ENCODE data around the gene TRIP12. TPM values are rescaled to one million over a fixed set of nuclear protein-coding genes. Genes with fewer than 3 reads are reported as not detected.
"Not testable (repeated sequence)": the region's sequence is repeated elsewhere in the genome, so short reads cannot be mapped to it uniquely, and the experiment has no call there.

TRIP12 gene
- total and polyA plus RNA-seq, 8 donors: 13.4 to 342 (median 117) TPM

DNA sequence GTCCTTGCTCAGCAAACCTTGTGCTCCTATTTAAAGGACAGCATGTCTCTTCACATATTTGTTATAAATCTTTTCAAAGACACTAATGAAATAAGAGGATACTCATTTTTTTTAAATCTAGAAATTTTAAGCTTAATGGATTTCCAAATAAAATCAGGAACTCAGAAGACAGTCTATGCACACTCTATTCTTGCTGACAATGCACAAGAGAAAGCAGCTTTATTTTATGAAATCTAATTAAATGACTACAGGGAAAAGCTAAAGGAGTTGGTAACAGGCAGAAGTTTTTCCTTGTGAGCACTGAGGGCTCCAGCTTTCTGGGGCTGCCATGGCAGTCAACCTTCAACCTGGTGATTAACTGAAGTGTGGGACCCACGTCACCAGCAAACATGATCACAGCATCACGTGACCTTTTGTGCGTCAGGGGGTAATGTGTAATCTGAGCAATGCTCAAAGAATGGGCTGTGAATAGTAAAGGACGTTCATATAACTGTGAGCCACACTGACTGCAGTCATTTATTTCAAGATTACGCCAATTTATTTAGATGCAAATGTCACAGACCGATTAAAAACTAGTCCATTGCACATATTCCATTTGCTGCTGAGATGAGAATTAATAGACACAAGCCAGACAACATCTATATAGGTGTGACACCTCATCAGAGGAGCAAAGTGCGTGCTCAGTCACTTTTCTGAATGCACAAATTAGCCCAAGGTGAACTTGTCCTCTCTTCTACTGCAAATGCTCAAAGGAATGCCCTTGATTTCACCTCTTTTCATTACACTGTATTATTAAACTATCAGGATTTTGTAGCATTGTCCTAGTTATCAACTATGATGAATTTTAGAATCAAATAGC lies 195.9 kb downstream of the TRIP12 start:
- no peak overlapping the region for H3K4me3 ChIP-seq
- H3K36me3 ChIP-seq: no peaks in the 10 kb centered on the region
- no peak for TF ChIP-seq EP300 (IDR thresholded peaks at IDR 0.05)
- TF ChIP-seq POLR2A (IDR thresholded peaks at IDR 0.05): no peak
- TF ChIP-seq POLR2AphosphoS5 (IDR thresholded peaks at IDR 0.05): no peak
- TF ChIP-seq, protein P1, sequence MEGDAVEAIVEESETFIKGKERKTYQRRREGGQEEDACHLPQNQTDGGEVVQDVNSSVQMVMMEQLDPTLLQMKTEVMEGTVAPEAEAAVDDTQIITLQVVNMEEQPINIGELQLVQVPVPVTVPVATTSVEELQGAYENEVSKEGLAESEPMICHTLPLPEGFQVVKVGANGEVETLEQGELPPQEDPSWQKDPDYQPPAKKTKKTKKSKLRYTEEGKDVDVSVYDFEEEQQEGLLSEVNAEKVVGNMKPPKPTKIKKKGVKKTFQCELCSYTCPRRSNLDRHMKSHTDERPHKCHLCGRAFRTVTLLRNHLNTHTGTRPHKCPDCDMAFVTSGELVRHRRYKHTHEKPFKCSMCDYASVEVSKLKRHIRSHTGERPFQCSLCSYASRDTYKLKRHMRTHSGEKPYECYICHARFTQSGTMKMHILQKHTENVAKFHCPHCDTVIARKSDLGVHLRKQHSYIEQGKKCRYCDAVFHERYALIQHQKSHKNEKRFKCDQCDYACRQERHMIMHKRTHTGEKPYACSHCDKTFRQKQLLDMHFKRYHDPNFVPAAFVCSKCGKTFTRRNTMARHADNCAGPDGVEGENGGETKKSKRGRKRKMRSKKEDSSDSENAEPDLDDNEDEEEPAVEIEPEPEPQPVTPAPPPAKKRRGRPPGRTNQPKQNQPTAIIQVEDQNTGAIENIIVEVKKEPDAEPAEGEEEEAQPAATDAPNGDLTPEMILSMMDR (IDR thresholded peaks at IDR 0.05): no peak
- H3K27me3 ChIP-seq: no peaks in the 10 kb centered on the region
- no peaks in the 10 kb centered on the region for H3K4me1 ChIP-seq
- no peak overlapping the region for H3K27ac ChIP-seq
- peak in 1 of 2 donors; percentile 10 for DNase-seq
- no peaks in the 10 kb centered on the region for H3K9me3 ChIP-seq
- intact Hi-C loops (cut with DNase I; ENCODE audit: low total_unique reads): no loop called here
- WGBS, 5 donors: 43 to 58% (median 50%) methylated on average over 7 of the region's 7 CpGs

DNA sequence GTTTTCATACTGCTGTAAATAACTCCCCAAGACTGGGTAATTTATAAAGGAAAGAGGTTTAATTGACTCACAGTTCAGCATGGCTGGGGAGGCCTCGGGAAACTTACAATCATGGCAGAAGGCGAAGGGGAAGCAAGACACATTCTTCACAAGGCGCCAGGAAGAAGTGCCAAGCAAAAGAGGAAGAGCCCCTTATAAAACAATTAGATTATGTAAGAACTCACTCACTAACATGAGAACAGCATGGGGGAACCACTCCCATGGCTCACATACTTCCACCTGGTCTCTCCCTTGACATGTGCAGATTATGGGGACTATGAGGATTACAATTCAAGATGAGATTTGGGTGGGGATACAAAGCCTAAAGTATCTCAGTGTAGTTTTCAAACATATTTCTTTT lies 198.6 kb downstream of the TRIP12 start:
- H3K4me1 ChIP-seq; H3K27ac ChIP-seq; H3K4me3 ChIP-seq; H3K9me3 ChIP-seq; DNase-seq; intact Hi-C loops (cut with DNase I; ENCODE audit: low total_unique reads); H3K36me3 ChIP-seq: not testable (repeated sequence)
- 71 to 93% (median 83%) methylated on average over 3 of the region's 3 CpGs for WGBS, 5 donors
- H3K27me3 ChIP-seq: peaks cover 0 to 20% (median 8%) of the 10 kb centered on the region in 3 donors

DNA sequence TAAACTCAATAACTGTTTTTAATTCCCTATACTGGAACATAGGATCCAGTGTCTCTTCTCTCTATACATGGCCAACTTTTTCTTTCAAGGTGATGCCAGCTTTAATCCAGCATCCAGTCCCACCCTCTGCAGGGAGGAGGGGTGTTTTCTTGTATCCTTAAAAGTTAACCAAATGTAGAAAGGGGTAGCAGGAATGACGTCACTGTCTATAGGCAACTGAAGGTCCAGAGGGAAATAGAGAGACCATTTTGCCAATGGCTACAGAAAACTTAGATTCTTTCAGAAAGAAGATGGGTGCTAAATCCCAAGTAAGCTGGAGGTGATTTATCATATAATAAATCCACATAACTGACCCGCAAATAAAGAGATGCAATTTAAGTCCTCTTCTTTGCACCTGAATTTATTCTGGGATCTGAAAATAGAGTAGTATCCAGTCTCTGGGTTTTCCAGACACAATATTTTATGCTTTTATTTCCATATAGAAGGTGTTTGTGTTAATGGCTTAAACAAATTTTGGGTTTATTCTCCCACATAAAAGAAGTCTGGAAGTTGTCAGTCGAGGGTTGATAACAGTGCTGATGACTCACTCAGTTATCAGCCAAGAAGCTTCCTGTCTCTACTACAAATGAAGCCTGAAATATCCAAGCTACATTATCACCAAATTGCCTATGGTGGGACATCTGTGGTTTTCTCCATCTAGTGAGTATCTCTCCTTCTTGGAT lies 201.7 kb downstream of the TRIP12 start:
- H3K9me3 ChIP-seq: no peaks in the 10 kb centered on the region
- H3K27me3 ChIP-seq: peaks cover 0 to 50% (median 26%) of the 10 kb centered on the region in 3 donors
- H3K27ac ChIP-seq: no peak overlapping the region
- intact Hi-C loops (cut with DNase I; ENCODE audit: low total_unique reads): no loop called here
- TF ChIP-seq POLR2AphosphoS5 (IDR thresholded peaks at IDR 0.05) (no peak), EP300 (IDR thresholded peaks at IDR 0.05) (no peak), POLR2A (IDR thresholded peaks at IDR 0.05) (no peak)
- TF ChIP-seq, protein P1 (IDR thresholded peaks at IDR 0.05): no peak
- 55 to 66% (median 64%) methylated on average over 3 of the region's 3 CpGs for WGBS, 5 donors
- DNase-seq: no peak
- no peak overlapping the region for H3K4me3 ChIP-seq
- peaks cover 2 to 6% (median 5%) of the 10 kb centered on the region in 4 donors for H3K4me1 ChIP-seq
- H3K36me3 ChIP-seq: no peaks in the 10 kb centered on the region

GRCh38 chr2:229718057-229718456 lies 203.8 kb downstream of the TRIP12 start:
- no peak overlapping the region for H3K27ac ChIP-seq
- no peak overlapping the region for H3K4me3 ChIP-seq
- H3K36me3 ChIP-seq: no peaks in the 10 kb centered on the region
- TF ChIP-seq POLR2AphosphoS5 (IDR thresholded peaks at IDR 0.05) (no peak), POLR2A (IDR thresholded peaks at IDR 0.05) (no peak), EP300 (IDR thresholded peaks at IDR 0.05) (no peak)
- TF ChIP-seq, protein P1 (IDR thresholded peaks at IDR 0.05): no peak
- H3K4me1 ChIP-seq: peaks cover 19 to 24% (median 23%) of the 10 kb centered on the region in 4 donors
- no peaks in the 10 kb centered on the region for H3K9me3 ChIP-seq
- peaks cover 10 to 70% (median 46%) of the 10 kb centered on the region in 3 donors for H3K27me3 ChIP-seq
- intact Hi-C loops (cut with DNase I; ENCODE audit: low total_unique reads): no loop called here
- WGBS, 5 donors: 33 to 48% (median 39%) methylated on average over 2 of the region's 2 CpGs
- no peak for DNase-seq
